Neural progenitor cell (in vitro differentiated cells): ENCODE measurements around the gene NMBR.

Source experiments
- CTCF ChIP-seq: fragments of 200-600 bp; sonication (generic); IDR thresholded peaks from 2 replicates; pipeline ENCODE4 v1.5.1; 2017; ENCODE audit warnings: antibody characterized with exemption, mild to moderate bottlenecking
- EZH2 ChIP-seq: fragments of 200-600 bp; sonication (generic); IDR thresholded peaks from 2 replicates; pipeline ENCODE4 v1.6.1; 2017; ENCODE audit warnings: antibody characterized with exemption, mild to moderate bottlenecking, moderate library complexity
- EZH2phosphoT487 ChIP-seq: fragments of 200-600 bp; sonication (generic); IDR thresholded peaks from 2 replicates; pipeline ENCODE4 v1.6.1; 2017; ENCODE audit warnings: antibody characterized with exemption

- TF ChIP-seq CTCF = no peak
- TF ChIP-seq EZH2 = no peak
- TF ChIP-seq EZH2phosphoT487 = no peak
Observed at GRCh38 chr6:142027074-142027473, 119.8 kb downstream of the NMBR start.
